HCT116 (cell line): ENCODE data around the gene CMTM2.

ENCODE experiments used
- ELF1 ChIP-seq: IDR thresholded peaks from 2 replicates; pipeline ENCODE4 v1.6.1; 2012; ENCODE audit warnings: low read depth, borderline replicate concordance
- EZH2 ChIP-seq: fragments of 200-600 bp; sonication (generic); IDR thresholded peaks from 2 replicates; pipeline ENCODE4 v1.6.1; 2017; ENCODE audit warnings: antibody characterized with exemption, mixed run types
- EZH2phosphoT487 ChIP-seq: fragments of 200-600 bp; IDR thresholded peaks from 2 replicates; pipeline ENCODE4 v1.6.1; 2018; ENCODE audit warnings: antibody characterized with exemption, borderline replicate concordance
- POLR2A ChIP-seq: IDR thresholded peaks from 2 replicates; pipeline ENCODE4 v1.7.0; 2011; ENCODE audit warnings: borderline replicate concordance; ENCODE audit not compliant: insufficient read depth, insufficient read length; ENCODE audit errors: extremely low read depth
- YY1 ChIP-seq: IDR thresholded peaks from 2 replicates; pipeline ENCODE4 v1.6.1; 2011; ENCODE audit warnings: low read length, low read depth, moderate library complexity, mild to moderate bottlenecking; ENCODE audit not compliant: insufficient replicate concordance; ENCODE audit errors: extremely low read depth
- ZNF274 ChIP-seq: fragments of 200-500 bp; sonication (Bioruptor generic); IDR thresholded peaks from 2 replicates; pipeline ENCODE4 v1.6.1; 2014; ENCODE audit warnings: mild to moderate bottlenecking, low read depth, low read length, inconsistent platforms
- TF ChIP-seq, protein P1 (sequence below), 3 experiments: fragments of 200-600 bp in 1 of 3; sonication (generic) in 1 of 3; IDR thresholded peaks in 2 of 3; conservative IDR thresholded peaks in 1 of 3; 2 replicates each; pipeline ENCODE4 v1.5.1; 2012 to 2017; ENCODE audit warnings: low read depth in 2 of 3, low read length in 2 of 3, antibody characterized with exemption in 1 of 3, borderline replicate concordance in 1 of 3, control low read depth in 1 of 3, mild to moderate bottlenecking in 1 of 3, mixed read lengths in 1 of 3, mixed run types in 1 of 3, moderate library complexity in 1 of 3; ENCODE audit not compliant: insufficient read depth in 1 of 3
- TF ChIP-seq, protein P2 (sequence below): IDR thresholded peaks from 2 replicates; pipeline ENCODE4 v1.6.1; 2012

DNA sequence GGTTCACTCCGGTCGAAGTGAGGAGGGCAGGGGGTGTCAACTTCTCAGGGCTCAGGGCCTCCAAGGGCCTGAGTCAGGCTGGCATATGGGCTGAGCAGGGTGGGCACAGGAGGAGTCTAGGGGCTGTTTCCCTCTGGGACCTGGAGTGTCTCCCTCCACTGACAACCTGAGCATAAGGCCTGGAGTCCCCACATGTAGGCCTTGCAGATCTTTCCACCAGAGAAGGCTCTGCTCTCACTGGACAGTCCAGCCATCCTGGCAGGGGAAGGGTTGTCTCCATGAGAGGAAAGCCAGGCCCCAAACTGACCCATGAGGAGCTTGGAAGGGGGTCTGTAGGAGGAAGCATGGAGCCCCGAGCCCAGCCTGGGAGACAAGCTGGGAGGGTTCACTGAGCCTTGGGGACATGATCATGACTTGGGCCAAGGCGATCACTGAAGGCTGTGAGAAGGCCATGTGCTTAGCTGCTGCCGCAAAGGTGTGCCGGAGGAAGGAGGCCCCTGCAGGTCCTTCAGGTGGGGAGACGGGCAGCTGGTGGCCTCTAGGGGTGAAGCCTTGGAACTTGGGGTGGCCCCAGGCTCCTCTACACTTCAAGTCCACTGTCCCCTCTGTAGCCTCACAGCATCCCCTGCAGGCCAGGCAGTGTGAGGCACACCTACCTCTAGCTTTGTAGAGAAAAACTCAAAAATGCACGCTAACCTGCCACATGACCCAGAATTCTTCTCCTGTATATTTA is 9.9 kb downstream of the CMTM2 start:
- TF ChIP-seq, protein P1, sequence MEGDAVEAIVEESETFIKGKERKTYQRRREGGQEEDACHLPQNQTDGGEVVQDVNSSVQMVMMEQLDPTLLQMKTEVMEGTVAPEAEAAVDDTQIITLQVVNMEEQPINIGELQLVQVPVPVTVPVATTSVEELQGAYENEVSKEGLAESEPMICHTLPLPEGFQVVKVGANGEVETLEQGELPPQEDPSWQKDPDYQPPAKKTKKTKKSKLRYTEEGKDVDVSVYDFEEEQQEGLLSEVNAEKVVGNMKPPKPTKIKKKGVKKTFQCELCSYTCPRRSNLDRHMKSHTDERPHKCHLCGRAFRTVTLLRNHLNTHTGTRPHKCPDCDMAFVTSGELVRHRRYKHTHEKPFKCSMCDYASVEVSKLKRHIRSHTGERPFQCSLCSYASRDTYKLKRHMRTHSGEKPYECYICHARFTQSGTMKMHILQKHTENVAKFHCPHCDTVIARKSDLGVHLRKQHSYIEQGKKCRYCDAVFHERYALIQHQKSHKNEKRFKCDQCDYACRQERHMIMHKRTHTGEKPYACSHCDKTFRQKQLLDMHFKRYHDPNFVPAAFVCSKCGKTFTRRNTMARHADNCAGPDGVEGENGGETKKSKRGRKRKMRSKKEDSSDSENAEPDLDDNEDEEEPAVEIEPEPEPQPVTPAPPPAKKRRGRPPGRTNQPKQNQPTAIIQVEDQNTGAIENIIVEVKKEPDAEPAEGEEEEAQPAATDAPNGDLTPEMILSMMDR (IDR thresholded peaks at IDR 0.05 in 2 of 3, conservative IDR thresholded peaks at IDR 0.05 in 1 of 3; ENCODE audit: borderline replicate concordance in 1 of 3, insufficient read depth in 1 of 3, low read depth in 2 of 3, low read length in 2 of 3), result peak; percentile 72 to 78 (median 73)
- TF ChIP-seq, protein P2, sequence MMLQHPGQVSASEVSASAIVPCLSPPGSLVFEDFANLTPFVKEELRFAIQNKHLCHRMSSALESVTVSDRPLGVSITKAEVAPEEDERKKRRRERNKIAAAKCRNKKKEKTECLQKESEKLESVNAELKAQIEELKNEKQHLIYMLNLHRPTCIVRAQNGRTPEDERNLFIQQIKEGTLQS, result no peak
- TF ChIP-seq YY1 (no peak), POLR2A (no peak), ZNF274 (no peak), EZH2phosphoT487 (no peak), ELF1 (no peak), EZH2 (no peak)
